Ovary (tissue), 9 donors: ENCODE results near the gene PPP6R3. TPM values are rescaled to one million over a fixed set of nuclear protein-coding genes. Genes with fewer than 3 reads are reported as not detected.
"Not testable (repeated sequence)": the region's sequence is repeated elsewhere in the genome, so short reads cannot be mapped to it uniquely, and the experiment has no call there.

Experiments
- DNase-seq, 5 donors: peaks; one replicate each; pipeline ENCODE4 v3.0.0-alpha.2; 2019 to 2020
- H3K27ac ChIP-seq, 2 donors: fragments of 200-600 bp; one replicate each; pipeline versions ENCODE4 v1.5.1 to v1.8.0; 2019 to 2022
- H3K27me3 ChIP-seq: fragments of 200-600 bp; one replicate; pipeline ENCODE4 v1.8.0; 2022
- H3K36me3 ChIP-seq: fragments of 200-600 bp; sonication (generic); one replicate; pipeline ENCODE4 v1.5.1; 2019
- H3K4me1 ChIP-seq: one replicate; pipeline ENCODE4 v1.8.1; 2013; ENCODE audit warnings: mild to moderate bottlenecking, moderate library complexity; ENCODE audit not compliant: insufficient read depth
- H3K4me3 ChIP-seq: fragments of 200-600 bp; sonication (generic); one replicate; pipeline ENCODE4 v1.5.1; 2017
- H3K9me3 ChIP-seq, 2 donors: fragments of 200-600 bp in 1 of 2; sonication (generic) in 1 of 2; one replicate each; pipeline versions ENCODE4 v1.5.1 to v1.8.1; 2013 to 2019; ENCODE audit warnings: mild to moderate bottlenecking in 1 of 2, moderate library complexity in 1 of 2
- CTCF ChIP-seq, 3 donors: fragments of 450-650 bp in 2 of 3; fragments of 200-600 bp in 1 of 3; IDR thresholded peaks; one replicate each; pipeline versions ENCODE4 v1.5.1 to v1.8.0; 2016 to 2022; ENCODE audit warnings: antibody characterized with exemption in 3 of 3, mild to moderate bottlenecking in 1 of 3
- EP300 ChIP-seq: sonication (generic); formaldehyde crosslinking; IDR thresholded peaks from one replicate; pipeline ENCODE4 v1.6.1; 2017; ENCODE audit warnings: antibody characterized with exemption
- POLR2A ChIP-seq: fragments of 450-650 bp; IDR thresholded peaks from one replicate; pipeline ENCODE4 v1.6.1; 2017; ENCODE audit warnings: antibody characterized with exemption, mild to moderate bottlenecking, moderate library complexity
- WGBS, 3 donors: extraction: QIAGEN DNeasy Blood & Tissue Kit in 1 of 3; methylation state at CpG; one replicate each; pipeline versions ENCODE4 v1.1.5 to v1.1.7; 2013 to 2017; 5-methylcytosine and 5-hydroxymethylcytosine counted together
- intact Hi-C, 4 donors: fragments of 100-400 bp; cut with DNase I; formaldehyde crosslinking; loops; one replicate each; pipeline versions ENCODE4 v1.11.0 to v1.15.1; 2022 to 2023
- polyA plus RNA-seq, 2 donors: library from polyadenylated mRNA; stranded (reverse); fragments of 200-250 nt in 1 of 2; fragments of 350-450 nt in 1 of 2; fragmentation: Illumina TruSeq in 1 of 2; extraction: RNeasy Lipid Tissue Mini Kit (QIAGEN cat#74804) in 1 of 2; gene quantifications; one replicate each; pipeline ENCODE4 v1.2.3, GENCODE V29; 2013 to 2014
- total RNA-seq, 7 donors: library from RNA; depleted of rRNA in 2 of 7; stranded (reverse); fragments of >200 nt in 2 of 7; fragmentation: NEBNext Ultra II Directional in 3 of 7; extraction: Animal tissue kit (Norgen Biotek cat#: 25700) in 3 of 7; gene quantifications; one replicate each; pipeline versions ENCODE4 v1.1.0 to v1.2.4, GENCODE V29; 2016 to 2023
- donor health status: DM: no; HTN: no; CAD: no; lungs with moderate emphysema.
- donor health status: DM: no; HTN: no; CAD: no.
- donor health status: Bipolar disorder and iron deficiency.
- donor health status: DM: yes; HTN: yes; CAD: no.
- donor health status: DM: no; HTN: no; CAD: no.
- donor health status: DM: yes; HTN: yes; CAD: no.

PPP6R3 gene
- total and polyA plus RNA-seq, 9 donors: 36.4 to 122 (median 103) TPM

GRCh38 chr11:68615657-68616056, 155.1 kb downstream of the PPP6R3 start:
- 90 to 97% (median 95%) methylated on average over 6 of the region's 6 CpGs for WGBS, 3 donors
- Histone ChIP-seq H3K4me3 (no peak overlapping the region), H3K27me3 (no peaks in the 10 kb centered on the region), H3K36me3 (no peaks in the 10 kb centered on the region), H3K4me1 (no peaks in the 10 kb centered on the region), H3K9me3 (no peaks in the 10 kb centered on the region), H3K27ac (no peak overlapping the region)
- DNase-seq: no peak
- TF ChIP-seq CTCF (IDR thresholded peaks at IDR 0.05) (no peak), EP300 (no peak), POLR2A (no peak)
- intact Hi-C loops: no loop called here

GRCh38 chr11:68617925-68618809, 157.6 kb downstream of the PPP6R3 start:
- no peaks in the 10 kb centered on the region for H3K36me3 ChIP-seq
- no peaks in the 10 kb centered on the region for H3K9me3 ChIP-seq
- H3K27ac ChIP-seq: no peak overlapping the region
- no peak overlapping the region for H3K4me3 ChIP-seq
- TF ChIP-seq EP300 (no peak), POLR2A (no peak), CTCF (IDR thresholded peaks at IDR 0.05) (no peak)
- no peaks in the 10 kb centered on the region for H3K4me1 ChIP-seq
- WGBS, 3 donors: 86 to 90% (median 89%) methylated on average over 23 of the region's 23 CpGs
- H3K27me3 ChIP-seq: no peaks in the 10 kb centered on the region
- no peak for DNase-seq
- intact Hi-C loops: no loop called here

GRCh38 chr11:68621826-68622225, 161.3 kb downstream of the PPP6R3 start:
- intact Hi-C loops: no loop called here
- Histone ChIP-seq H3K4me3 (no peak overlapping the region), H3K27me3 (no peaks in the 10 kb centered on the region), H3K36me3 (no peaks in the 10 kb centered on the region), H3K27ac (no peak overlapping the region), H3K9me3 (no peaks in the 10 kb centered on the region), H3K4me1 (no peaks in the 10 kb centered on the region)
- WGBS, 3 donors: 85 to 95% (median 86%) methylated on average over 2 of the region's 2 CpGs
- TF ChIP-seq EP300 (no peak), CTCF (IDR thresholded peaks at IDR 0.05) (no peak), POLR2A (no peak)
- no peak for DNase-seq

GRCh38 chr11:68623706-68624105, 163.2 kb downstream of the PPP6R3 start:
- intact Hi-C loops, H3K27ac ChIP-seq, DNase-seq, H3K36me3 ChIP-seq, H3K9me3 ChIP-seq, H3K4me3 ChIP-seq, H3K27me3 ChIP-seq, H3K4me1 ChIP-seq: not testable (repeated sequence)
- 81 to 85% (median 83%) methylated on average over 9 of the region's 9 CpGs for WGBS, 3 donors

GRCh38 chr11:68625069-68625468, 164.5 kb downstream of the PPP6R3 start:
- H3K9me3 ChIP-seq, DNase-seq, H3K27me3 ChIP-seq, intact Hi-C loops, H3K27ac ChIP-seq, H3K36me3 ChIP-seq, H3K4me1 ChIP-seq, H3K4me3 ChIP-seq: not testable (repeated sequence)
- 94 to 95% (median 95%) methylated on average over 4 of the region's 4 CpGs for WGBS, 3 donors

GRCh38 chr11:68626236-68626635, 165.7 kb downstream of the PPP6R3 start:
- DNase-seq, H3K27me3 ChIP-seq, H3K9me3 ChIP-seq, intact Hi-C loops, H3K36me3 ChIP-seq, H3K27ac ChIP-seq, H3K4me3 ChIP-seq, H3K4me1 ChIP-seq: not testable (repeated sequence)
- 92 to 93% (median 92%) methylated on average over 7 of the region's 7 CpGs for WGBS, 3 donors

DNA sequence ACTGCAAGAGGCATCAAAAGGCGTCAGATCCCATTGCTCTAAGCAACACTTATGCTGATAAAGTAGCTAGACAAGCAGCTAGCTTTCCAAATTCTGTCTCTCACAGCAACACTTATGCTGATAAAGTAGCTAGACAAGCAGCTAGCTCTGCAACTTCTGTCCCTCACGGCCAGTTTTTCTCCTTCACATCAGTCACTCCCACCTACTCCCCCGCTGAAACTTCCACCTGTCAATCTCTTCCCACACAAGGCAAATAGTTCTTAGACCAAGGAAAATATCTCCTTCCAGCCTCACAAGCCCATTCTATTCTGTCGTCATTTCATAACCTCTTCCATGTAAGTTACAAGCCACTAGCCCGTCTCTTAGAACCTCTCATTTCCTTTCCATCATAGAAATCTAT, 168.3 kb downstream of the PPP6R3 start:
- DNase-seq, H3K27me3 ChIP-seq, H3K4me1 ChIP-seq, H3K27ac ChIP-seq, intact Hi-C loops, H3K36me3 ChIP-seq, H3K4me3 ChIP-seq, H3K9me3 ChIP-seq: not testable (repeated sequence)
- 71 to 77% (median 76%) methylated on average over 4 to 5 of the region's 5 CpGs for WGBS, 3 donors

DNA sequence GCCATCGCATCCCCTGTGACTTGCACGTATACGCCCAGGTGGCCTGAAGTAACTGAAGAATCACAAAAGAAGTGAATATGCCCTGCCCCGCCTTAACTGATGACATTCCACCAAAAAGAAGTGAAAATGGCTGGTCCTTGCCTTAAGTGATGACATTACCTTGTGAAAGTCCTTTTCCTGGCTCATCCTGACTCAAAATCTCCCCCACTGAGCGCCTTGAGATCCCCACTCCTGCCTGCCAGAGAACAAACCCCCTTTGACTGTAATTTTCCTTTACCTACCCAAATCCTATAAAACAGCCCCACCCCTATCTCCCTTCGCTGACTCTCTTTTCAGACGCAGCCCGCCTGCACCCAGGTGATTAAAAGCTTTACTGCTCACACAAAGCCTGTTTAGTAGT, 171.8 kb downstream of the PPP6R3 start:
- H3K9me3 ChIP-seq, H3K27ac ChIP-seq, H3K27me3 ChIP-seq, H3K36me3 ChIP-seq, H3K4me1 ChIP-seq, DNase-seq, intact Hi-C loops, H3K4me3 ChIP-seq: not testable (repeated sequence)
- WGBS, 3 donors: 93 to 96% (median 94%) methylated on average over 8 of the region's 8 CpGs
